Nephron progenitor cell (in vitro differentiated cells): ENCODE results near the gene C11orf21.

Experiments
- DNase-seq: peaks from one replicate; pipeline ENCODE4 v3.0.0; 2021
- H3K27ac Mint-ChIP-seq: 2 replicates; pipeline ENCODE4 v1.8.0; 2021; ENCODE audit warnings: mild to moderate bottlenecking, moderate library complexity, mixed read lengths
- H3K27me3 Mint-ChIP-seq: 2 replicates; pipeline ENCODE4 v1.8.0; 2021; ENCODE audit warnings: mild to moderate bottlenecking, low read depth, mixed read lengths; ENCODE audit not compliant: poor library complexity
- H3K36me3 Mint-ChIP-seq: 2 replicates; pipeline ENCODE4 v1.8.0; 2021; ENCODE audit warnings: low read depth, mixed read lengths
- H3K4me1 Mint-ChIP-seq: 2 replicates; pipeline ENCODE4 v1.8.0; 2021; ENCODE audit warnings: mixed read lengths
- H3K4me3 Mint-ChIP-seq: 2 replicates; pipeline ENCODE4 v1.8.0; 2021; ENCODE audit warnings: mild to moderate bottlenecking, moderate library complexity, mixed read lengths
- H3K9me3 Mint-ChIP-seq: 2 replicates; pipeline ENCODE4 v1.8.0; 2021; ENCODE audit warnings: mild to moderate bottlenecking, moderate library complexity, mixed read lengths
- TF ChIP-seq, protein P1 (sequence below): fragments of 200-600 bp; sonication (generic); IDR thresholded peaks from 2 replicates; pipeline ENCODE4 v1.5.0; 2021; ENCODE audit warnings: antibody characterized with exemption

Gene C11orf21

DNA sequence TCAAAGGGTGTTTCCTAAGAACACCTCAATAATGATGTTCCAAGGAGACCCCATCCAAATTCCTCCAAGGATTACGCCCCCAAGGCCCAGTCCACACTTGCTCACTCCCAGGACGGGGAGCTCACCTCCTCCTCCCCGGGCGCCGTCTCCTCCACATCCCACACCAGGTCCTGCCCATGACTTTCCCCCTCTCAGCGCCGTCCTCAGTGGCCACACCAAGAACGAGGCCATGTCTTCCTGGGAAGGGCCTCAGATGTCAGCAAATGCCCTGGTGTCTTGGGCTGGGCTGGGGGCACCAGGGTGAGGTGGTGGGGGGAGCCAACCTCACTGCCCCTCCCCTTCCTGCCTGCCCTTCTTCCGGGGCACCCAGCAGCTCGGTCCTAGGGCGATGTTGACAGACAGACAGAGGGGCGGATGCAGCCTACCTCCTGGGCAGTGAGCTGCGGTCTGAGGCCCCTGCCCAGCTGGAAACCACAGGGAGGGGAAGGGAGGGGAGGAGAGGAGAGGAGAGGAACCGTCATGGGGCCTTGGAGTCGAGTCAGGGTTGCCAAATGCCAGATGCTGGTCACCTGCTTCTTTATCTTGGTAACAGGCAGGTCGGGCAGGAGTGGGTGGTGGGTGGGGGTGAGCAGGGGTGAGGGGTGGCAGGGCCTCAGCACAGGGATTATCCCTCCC is at the start of gene C11orf21, which contains the start of gene TSPAN32:
TSS of gene C11orf21 (minus strand) at position 288 of the 675 bp plus-strand sequence. CDS start at position 178, 110 bp downstream.
TSS of gene TSPAN32 (plus strand) at position 383 of the 675 bp plus-strand sequence. CDS start at position 520, 137 bp downstream.
- TF ChIP-seq, protein P1, sequence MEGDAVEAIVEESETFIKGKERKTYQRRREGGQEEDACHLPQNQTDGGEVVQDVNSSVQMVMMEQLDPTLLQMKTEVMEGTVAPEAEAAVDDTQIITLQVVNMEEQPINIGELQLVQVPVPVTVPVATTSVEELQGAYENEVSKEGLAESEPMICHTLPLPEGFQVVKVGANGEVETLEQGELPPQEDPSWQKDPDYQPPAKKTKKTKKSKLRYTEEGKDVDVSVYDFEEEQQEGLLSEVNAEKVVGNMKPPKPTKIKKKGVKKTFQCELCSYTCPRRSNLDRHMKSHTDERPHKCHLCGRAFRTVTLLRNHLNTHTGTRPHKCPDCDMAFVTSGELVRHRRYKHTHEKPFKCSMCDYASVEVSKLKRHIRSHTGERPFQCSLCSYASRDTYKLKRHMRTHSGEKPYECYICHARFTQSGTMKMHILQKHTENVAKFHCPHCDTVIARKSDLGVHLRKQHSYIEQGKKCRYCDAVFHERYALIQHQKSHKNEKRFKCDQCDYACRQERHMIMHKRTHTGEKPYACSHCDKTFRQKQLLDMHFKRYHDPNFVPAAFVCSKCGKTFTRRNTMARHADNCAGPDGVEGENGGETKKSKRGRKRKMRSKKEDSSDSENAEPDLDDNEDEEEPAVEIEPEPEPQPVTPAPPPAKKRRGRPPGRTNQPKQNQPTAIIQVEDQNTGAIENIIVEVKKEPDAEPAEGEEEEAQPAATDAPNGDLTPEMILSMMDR, result no peak
- Mint-ChIP-seq H3K4me1 (peaks cover 31% of the 10 kb centered on the region), H3K36me3 (no peaks in the 10 kb centered on the region), H3K27me3 (peaks cover 6% of the 10 kb centered on the region), H3K4me3 (no peak within 1 kb of the TSS), H3K27ac (no peak within 1 kb of the TSS), H3K9me3 (no peaks in the 10 kb centered on the region)
- DNase-seq, result no peak

DNA sequence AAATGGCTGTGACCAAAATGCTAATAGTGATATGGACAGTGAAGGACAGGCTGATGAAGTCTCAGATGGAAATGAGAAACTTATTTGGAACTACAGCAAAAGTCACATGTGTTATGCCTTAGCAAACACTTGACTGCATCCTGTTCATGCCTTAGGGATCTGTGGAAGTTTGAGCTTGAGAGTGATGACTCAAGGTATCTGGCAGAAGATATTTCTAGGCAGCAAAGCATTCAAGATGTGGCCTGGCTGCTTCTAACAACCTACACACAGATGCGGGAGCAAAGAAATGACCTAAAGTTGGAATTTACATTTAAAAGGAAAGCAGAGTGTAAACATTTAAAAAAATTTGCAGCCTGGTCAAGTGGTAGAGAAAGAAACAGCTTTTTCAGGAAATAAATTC is 47.3 kb upstream of the C11orf21 start:
- H3K4me1 Mint-ChIP-seq, result no peaks in the 10 kb centered on the region
- peaks cover 60% of the 10 kb centered on the region for H3K27me3 Mint-ChIP-seq
- no peak overlapping the region for H3K27ac Mint-ChIP-seq
- H3K4me3 Mint-ChIP-seq, result no peak overlapping the region
- H3K9me3 Mint-ChIP-seq, result peaks cover 52% of the 10 kb centered on the region
- TF ChIP-seq, protein P1, result no peak
- no peaks in the 10 kb centered on the region for H3K36me3 Mint-ChIP-seq
- DNase-seq, result no peak

DNA sequence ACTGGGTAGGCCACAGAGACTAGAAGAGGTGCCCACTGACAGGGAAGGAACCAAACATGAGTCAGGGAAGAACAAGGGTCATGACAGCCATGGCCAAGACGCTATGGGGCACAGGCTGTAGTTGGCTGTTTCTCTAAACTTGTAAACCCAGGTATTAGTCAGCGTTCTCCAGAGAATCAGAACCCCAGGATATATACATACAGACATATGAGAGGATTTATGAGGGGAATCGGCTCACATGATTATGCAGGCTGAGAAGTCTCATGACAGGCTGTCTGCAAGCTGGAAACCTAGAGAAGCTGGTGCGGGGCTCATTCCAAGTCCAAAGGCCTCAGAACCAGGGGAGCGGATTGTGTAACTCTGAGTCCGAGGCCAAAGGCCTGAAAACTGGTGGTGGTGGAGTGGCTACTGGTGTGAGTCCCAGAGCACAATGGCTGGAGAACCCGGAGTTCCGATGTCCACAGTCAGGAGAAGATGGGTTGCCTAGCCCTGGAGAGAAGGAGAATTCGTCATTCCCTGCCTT is 45.7 kb upstream of the C11orf21 start:
- peaks cover 48% of the 10 kb centered on the region for H3K9me3 Mint-ChIP-seq
- peaks cover 56% of the 10 kb centered on the region for H3K27me3 Mint-ChIP-seq
- H3K36me3 Mint-ChIP-seq, result no peaks in the 10 kb centered on the region
- DNase-seq, result no peak
- H3K4me3 Mint-ChIP-seq, result no peak overlapping the region
- no peaks in the 10 kb centered on the region for H3K4me1 Mint-ChIP-seq
- H3K27ac Mint-ChIP-seq, result no peak overlapping the region
- TF ChIP-seq, protein P1, result no peak

DNA sequence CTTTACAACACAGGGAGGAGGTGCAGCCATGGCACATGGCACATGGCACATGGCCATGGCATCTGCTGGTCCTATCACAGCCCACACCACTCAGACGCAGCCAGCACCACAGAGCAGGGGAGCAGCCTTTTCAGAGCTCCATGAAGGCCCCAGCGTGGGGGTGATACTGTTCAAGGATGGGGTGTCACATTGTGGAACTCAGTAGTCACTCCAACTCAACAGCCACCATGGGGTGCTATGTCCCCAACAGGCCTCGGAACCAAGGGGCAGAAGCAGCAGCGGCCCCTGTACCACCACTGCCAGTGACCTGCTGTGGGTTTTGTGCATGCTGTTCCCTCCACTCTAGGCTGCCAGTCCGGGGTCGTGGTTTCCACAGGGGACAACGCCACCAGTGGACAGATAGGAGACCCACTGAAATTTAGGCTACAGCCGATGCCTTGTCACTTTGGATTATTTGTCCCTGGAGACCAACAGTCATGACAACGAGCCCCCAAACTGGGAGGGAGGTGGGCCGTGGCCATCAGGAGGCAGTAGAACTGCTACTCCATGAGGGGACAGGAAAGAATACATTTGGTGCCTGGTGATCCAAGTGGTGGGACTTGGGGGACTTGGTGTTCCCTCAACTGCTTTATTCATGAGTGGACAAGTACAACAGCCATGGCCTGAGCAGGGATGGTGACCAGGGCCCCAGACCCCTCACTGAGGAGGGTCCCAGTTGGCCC is 45.0 kb upstream of the C11orf21 start:
- Mint-ChIP-seq H3K9me3 (peaks cover 48% of the 10 kb centered on the region), H3K27ac (no peak overlapping the region), H3K36me3 (no peaks in the 10 kb centered on the region), H3K27me3 (peaks cover 51% of the 10 kb centered on the region), H3K4me1 (no peaks in the 10 kb centered on the region), H3K4me3 (no peak overlapping the region)
- DNase-seq, result no peak
- TF ChIP-seq, protein P1, result no peak

DNA sequence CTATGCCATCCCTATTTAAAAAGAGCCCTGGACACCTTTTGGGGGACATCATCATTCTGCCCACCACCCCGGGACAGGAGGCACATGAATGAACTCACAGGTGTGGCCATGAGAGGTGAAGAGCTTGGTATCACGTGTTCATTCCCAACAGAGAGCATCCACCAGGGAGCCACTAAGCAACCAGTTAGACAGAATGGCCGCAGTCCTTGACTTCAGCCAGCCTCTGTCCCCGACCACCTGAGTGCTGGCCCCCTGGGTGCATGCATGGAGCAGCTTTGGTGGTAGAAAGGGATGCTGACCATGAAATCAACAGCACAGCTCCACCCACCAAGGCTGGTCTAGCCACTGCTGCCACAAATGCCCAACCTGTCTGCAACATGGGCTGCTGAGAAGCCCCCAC is 44.3 kb upstream of the C11orf21 start:
- no peak for DNase-seq

More for the DNA sequence above, 44.3 kb upstream of the C11orf21 start:
- Mint-ChIP-seq H3K9me3 (peaks cover 48% of the 10 kb centered on the region), H3K4me1 (no peaks in the 10 kb centered on the region), H3K36me3 (no peaks in the 10 kb centered on the region), H3K4me3 (no peak overlapping the region), H3K27me3 (peaks cover 46% of the 10 kb centered on the region), H3K27ac (no peak overlapping the region)
- TF ChIP-seq, protein P1, result no peak
